ENCODE measurements around the gene RAB11FIP2.

Gene RAB11FIP2

DNA sequence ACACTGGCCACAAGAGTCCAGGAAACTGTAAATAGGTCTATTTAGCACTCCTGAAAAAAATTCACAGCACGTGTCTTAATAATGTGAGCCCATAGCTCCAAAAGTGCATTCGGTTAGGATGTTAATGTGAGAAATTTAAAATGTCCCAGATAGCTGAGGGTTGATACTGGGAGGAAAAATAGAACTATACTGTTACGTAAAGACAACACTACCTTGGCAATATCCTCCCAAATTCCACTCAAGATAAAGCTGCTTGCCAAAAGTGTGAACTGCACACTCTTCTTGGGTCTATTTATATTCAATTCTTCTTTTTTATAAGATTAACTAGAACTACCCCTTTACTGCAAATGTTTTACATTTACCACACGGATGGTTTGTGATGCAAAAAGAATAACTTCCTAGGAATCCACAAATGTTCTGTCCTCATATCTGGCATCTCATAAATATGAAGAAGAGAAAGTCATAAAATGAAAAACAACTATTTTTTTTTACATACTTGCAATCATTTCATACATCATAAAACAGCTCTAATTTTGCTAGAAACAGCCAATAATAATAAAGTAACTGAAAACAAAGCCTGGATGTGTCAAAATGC lies 10.4 kb downstream of the RAB11FIP2 start:
- Histone ChIP-seq H3K9ac (no peak overlapping the region), H3K9me3 (ENCODE audit: control insufficient read depth, low read length) (no peaks in the 10 kb centered on the region), H3K4me3 (ENCODE audit: low read depth, low read length) (no peak overlapping the region), H3K27ac (no peak overlapping the region), H3K27me3 (ENCODE audit: control insufficient read depth, insufficient read depth, low read length) (no peaks in the 10 kb centered on the region), H3K4me2 (ENCODE audit: low read length) (no peak overlapping the region), H3K4me1 (no peaks in the 10 kb centered on the region), H2AFZ (no peak overlapping the region), H3K36me3 (ENCODE audit: control insufficient read depth, insufficient read depth, low read length) (no peaks in the 10 kb centered on the region), H3K79me2 (no peaks in the 10 kb centered on the region)
- TF ChIP-seq, protein P1, sequence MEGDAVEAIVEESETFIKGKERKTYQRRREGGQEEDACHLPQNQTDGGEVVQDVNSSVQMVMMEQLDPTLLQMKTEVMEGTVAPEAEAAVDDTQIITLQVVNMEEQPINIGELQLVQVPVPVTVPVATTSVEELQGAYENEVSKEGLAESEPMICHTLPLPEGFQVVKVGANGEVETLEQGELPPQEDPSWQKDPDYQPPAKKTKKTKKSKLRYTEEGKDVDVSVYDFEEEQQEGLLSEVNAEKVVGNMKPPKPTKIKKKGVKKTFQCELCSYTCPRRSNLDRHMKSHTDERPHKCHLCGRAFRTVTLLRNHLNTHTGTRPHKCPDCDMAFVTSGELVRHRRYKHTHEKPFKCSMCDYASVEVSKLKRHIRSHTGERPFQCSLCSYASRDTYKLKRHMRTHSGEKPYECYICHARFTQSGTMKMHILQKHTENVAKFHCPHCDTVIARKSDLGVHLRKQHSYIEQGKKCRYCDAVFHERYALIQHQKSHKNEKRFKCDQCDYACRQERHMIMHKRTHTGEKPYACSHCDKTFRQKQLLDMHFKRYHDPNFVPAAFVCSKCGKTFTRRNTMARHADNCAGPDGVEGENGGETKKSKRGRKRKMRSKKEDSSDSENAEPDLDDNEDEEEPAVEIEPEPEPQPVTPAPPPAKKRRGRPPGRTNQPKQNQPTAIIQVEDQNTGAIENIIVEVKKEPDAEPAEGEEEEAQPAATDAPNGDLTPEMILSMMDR (IDR thresholded peaks at IDR 0.05) = no peak

DNA sequence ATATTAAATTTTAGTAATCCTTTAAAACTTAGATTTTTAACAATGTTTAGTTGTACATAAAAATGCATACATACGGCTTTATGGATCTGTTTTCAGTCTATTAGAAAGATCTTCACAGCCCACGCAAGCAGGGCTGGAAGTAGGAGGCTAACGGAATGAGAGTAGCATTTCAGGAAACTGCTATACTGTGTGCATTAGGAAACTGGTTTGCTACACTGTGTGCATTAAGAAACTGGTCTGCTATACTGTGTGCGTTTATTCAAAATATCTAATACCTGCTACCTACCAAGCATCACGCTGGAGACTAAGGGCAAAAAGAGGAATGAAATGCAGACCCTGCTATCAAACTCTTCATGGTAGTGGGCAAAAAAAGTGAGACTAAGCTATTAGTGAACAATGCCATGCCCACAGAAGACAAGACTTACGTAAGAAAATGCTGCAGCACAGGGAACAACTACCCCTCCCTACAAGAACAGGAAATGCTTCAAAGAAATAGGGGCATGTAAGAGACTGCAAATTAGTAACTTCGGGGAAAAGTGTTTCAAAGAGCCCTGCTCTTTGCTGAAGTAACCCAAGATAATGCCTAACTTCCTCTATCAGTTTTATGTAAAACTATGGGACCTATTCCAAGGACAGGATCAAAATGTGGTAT lies 11.3 kb downstream of the RAB11FIP2 start:
- H3K4me1 ChIP-seq = no peaks in the 10 kb centered on the region
- H3K4me2 ChIP-seq (ENCODE audit: low read length) = no peak overlapping the region
- H2AFZ ChIP-seq = no peak overlapping the region
- H3K9ac ChIP-seq = no peak overlapping the region
- TF ChIP-seq, protein P1 (IDR thresholded peaks at IDR 0.05) = no peak
- no peaks in the 10 kb centered on the region for H3K36me3 ChIP-seq (ENCODE audit: control insufficient read depth, insufficient read depth, low read length)
- H3K79me2 ChIP-seq = no peaks in the 10 kb centered on the region
- H3K4me3 ChIP-seq (ENCODE audit: low read depth, low read length) = no peak overlapping the region
- H3K27me3 ChIP-seq (ENCODE audit: control insufficient read depth, insufficient read depth, low read length) = no peaks in the 10 kb centered on the region
- no peaks in the 10 kb centered on the region for H3K9me3 ChIP-seq (ENCODE audit: control insufficient read depth, low read length)
- no peak overlapping the region for H3K27ac ChIP-seq

DNA sequence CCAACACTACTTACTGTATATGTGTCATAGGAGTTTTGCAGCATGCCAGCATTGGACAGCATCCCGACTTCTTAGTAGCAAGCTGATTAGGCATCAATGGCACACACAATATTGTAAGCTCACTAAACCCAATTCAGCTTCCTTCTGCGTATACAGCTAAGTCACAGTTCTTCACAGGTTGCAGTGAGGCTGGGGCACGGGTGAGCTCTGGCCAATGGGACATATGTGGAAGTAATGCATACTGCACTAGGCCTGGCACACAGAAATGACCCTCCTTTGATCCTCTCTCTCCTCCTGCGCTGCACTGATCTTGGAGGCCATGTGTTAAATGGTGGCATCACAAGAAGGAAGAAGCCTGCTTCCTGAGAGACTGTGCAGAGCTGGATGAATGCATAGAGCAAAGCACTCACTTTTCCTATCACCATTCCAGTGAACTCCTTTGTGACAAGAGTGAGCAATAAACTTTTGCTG lies 11.9 kb downstream of the RAB11FIP2 start:
- Histone ChIP-seq H3K36me3 (ENCODE audit: control insufficient read depth, insufficient read depth, low read length) (no peaks in the 10 kb centered on the region), H3K27ac (no peak overlapping the region)

DNA sequence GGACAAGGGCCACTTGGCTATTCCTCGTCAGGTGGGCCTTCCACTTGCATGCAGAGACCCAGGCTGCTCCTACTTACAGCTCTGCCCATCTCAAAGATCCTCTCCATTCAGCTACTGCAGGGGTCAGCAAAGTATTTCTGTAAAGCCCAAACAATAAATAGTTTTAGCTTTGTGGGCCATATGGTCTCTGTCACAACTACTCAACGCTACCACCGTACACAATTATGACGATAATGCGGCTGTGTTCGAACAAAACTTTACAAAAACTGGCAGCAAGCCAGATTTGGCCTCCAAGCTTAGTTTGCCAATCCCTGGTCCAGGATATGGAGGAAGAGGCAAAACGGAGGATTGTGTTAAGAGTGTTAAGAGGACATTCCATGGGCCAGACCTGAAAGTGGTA lies 12.8 kb downstream of the RAB11FIP2 start:
- Histone ChIP-seq H2AFZ (no peak overlapping the region), H3K27ac (no peak overlapping the region), H3K4me3 (ENCODE audit: low read depth, low read length) (no peak overlapping the region), H3K9me3 (ENCODE audit: control insufficient read depth, low read length) (no peaks in the 10 kb centered on the region), H3K79me2 (no peaks in the 10 kb centered on the region), H3K9ac (no peak overlapping the region), H3K27me3 (ENCODE audit: control insufficient read depth, insufficient read depth, low read length) (no peaks in the 10 kb centered on the region), H3K36me3 (ENCODE audit: control insufficient read depth, insufficient read depth, low read length) (no peaks in the 10 kb centered on the region), H3K4me1 (no peaks in the 10 kb centered on the region), H3K4me2 (ENCODE audit: low read length) (no peak overlapping the region)
- TF ChIP-seq, protein P1 (IDR thresholded peaks at IDR 0.05) = no peak

More for the DNA sequence above, 11.9 kb downstream of the RAB11FIP2 start:
- TF ChIP-seq, protein P1 (IDR thresholded peaks at IDR 0.05) = no peak
- no peak overlapping the region for H3K4me2 ChIP-seq (ENCODE audit: low read length)
- H3K9ac ChIP-seq = no peak overlapping the region
- H3K79me2 ChIP-seq = no peaks in the 10 kb centered on the region
- no peak overlapping the region for H3K4me3 ChIP-seq (ENCODE audit: low read depth, low read length)
- no peaks in the 10 kb centered on the region for H3K9me3 ChIP-seq (ENCODE audit: control insufficient read depth, low read length)
- no peaks in the 10 kb centered on the region for H3K4me1 ChIP-seq
- H3K27me3 ChIP-seq (ENCODE audit: control insufficient read depth, insufficient read depth, low read length) = no peaks in the 10 kb centered on the region
- H2AFZ ChIP-seq = no peak overlapping the region

DNA sequence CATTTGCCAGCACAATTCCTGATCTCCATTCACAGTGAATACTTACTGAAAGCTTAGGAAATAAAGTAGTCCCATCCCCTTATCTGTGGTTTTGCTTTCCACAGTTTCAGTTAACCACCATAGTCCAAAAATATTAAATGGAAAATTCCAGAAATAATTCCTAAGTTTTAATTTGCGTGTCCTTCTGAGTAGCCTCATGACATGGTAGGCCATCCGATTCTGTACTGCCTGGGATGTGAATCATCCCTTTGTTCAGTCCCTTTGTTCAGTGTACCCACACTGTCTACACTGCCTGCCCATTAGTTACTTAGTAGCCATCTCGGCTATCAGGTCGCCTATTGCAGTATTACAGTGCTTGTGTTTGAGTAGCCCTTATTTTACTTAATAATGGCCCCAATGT lies 14.2 kb downstream of the RAB11FIP2 start:
- Histone ChIP-seq H3K9me3 (ENCODE audit: control insufficient read depth, low read length) (no peaks in the 10 kb centered on the region), H3K36me3 (ENCODE audit: control insufficient read depth, insufficient read depth, low read length) (no peaks in the 10 kb centered on the region), H3K79me2 (no peaks in the 10 kb centered on the region), H2AFZ (no peak overlapping the region), H3K4me1 (no peaks in the 10 kb centered on the region), H3K4me3 (ENCODE audit: low read depth, low read length) (no peak overlapping the region), H3K27me3 (ENCODE audit: control insufficient read depth, insufficient read depth, low read length) (no peaks in the 10 kb centered on the region), H3K27ac (no peak overlapping the region), H3K4me2 (ENCODE audit: low read length) (no peak overlapping the region), H3K9ac (no peak overlapping the region)
- TF ChIP-seq, protein P1 (IDR thresholded peaks at IDR 0.05) = no peak

Data from parathyroid adenoma (tissue), 2 donors.